GM21423 (cell line): ENCODE results near the gene CROCC.

Experiments
- ATAC-seq: cut with Tn5 transposase; IDR thresholded peaks from one replicate; pipeline ENCODE4 v1.9.1; 2021; ENCODE audit warnings: mild to moderate bottlenecking, moderate library complexity; ENCODE audit not compliant: unreplicated experiment

The CROCC gene

GRCh38 chr1:17008208-17008855 lies 86.6 kb downstream of the CROCC start:
- ATAC-seq = no peak

- no peak for ATAC-seq
Observed at GRCh38 chr1:17009706-17010105, 88.0 kb downstream of the CROCC start.

- no peak for ATAC-seq
Observed at GRCh38 chr1:17011092-17011438, 89.3 kb downstream of the CROCC start.

GRCh38 chr1:17011439-17012307 lies 89.9 kb downstream of the CROCC start, which contains the start of gene ATP13A2:
TSS of gene ATP13A2 (minus strand) at chr1:17011928. CDS start at chr1:17011738, 190 bp downstream.
- peak; percentile 91 for ATAC-seq

- no peak for ATAC-seq
Observed at GRCh38 chr1:17012775-17013490, 91.2 kb downstream of the CROCC start.

- ATAC-seq = no peak
Observed at GRCh38 chr1:17013491-17014320, 92.0 kb downstream of the CROCC start.

- ATAC-seq = no peak
Observed at GRCh38 chr1:17014671-17015567, 93.2 kb downstream of the CROCC start.

GRCh38 chr1:17016317-17016661 lies 94.6 kb downstream of the CROCC start:
- ATAC-seq = no peak

- no peak for ATAC-seq
Observed at GRCh38 chr1:17017435-17017834, 95.7 kb downstream of the CROCC start.

- peak; percentile 52 for ATAC-seq
Observed at GRCh38 chr1:17018849-17019248, 97.1 kb downstream of the CROCC start.

GRCh38 chr1:17020502-17020901 lies 98.8 kb downstream of the CROCC start:
- no peak for ATAC-seq

GRCh38 chr1:17021896-17022295 lies 100.2 kb downstream of the CROCC start:
- no peak for ATAC-seq
